Measurements from ENCODE around the gene PLAU.
"Not testable (repeated sequence)": the region's sequence is repeated elsewhere in the genome, so short reads cannot be mapped to it uniquely, and the experiment has no call there.

PLAU gene

DNA sequence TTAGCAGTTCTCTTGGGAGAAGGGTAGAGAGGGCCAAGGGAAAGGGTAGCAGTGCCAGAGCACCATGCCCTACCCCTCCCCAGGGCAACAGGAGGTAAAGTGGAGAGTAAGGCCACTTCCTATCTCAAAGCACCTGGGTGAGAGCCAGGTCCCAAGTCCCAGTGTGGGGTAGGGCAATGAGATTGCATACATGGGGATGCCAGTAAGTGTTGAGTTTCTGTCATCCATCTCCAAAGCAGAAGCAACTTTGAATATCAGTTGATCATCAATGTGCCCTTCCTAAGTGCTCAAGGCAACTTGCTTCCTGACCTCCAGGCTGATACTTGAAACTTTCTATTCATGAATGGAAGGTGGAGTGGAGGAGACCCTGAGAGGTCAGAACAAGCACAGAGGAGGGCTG lies 34.4 kb upstream of the PLAU start:
- no peak for DNase-seq

DNA sequence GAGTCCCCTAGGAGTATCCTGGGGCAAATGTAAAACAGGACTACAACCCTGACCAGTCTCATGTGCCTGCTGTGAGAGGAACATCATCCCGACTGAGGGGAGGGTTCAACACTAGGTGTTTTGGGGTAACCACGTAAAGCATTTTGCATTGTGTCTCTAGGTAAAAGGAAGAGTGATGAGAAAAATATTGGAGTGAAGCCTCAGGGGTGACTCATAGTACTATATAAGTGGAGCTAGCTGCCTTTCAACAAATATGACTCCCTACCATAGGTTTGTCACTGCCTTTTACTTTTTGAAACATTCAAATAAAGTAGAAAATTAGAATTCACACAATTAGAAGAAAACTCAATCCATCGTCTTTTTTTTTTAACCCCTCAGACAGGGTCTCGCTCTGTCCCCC lies 34.0 kb upstream of the PLAU start:
- DNase-seq = no peak

DNA sequence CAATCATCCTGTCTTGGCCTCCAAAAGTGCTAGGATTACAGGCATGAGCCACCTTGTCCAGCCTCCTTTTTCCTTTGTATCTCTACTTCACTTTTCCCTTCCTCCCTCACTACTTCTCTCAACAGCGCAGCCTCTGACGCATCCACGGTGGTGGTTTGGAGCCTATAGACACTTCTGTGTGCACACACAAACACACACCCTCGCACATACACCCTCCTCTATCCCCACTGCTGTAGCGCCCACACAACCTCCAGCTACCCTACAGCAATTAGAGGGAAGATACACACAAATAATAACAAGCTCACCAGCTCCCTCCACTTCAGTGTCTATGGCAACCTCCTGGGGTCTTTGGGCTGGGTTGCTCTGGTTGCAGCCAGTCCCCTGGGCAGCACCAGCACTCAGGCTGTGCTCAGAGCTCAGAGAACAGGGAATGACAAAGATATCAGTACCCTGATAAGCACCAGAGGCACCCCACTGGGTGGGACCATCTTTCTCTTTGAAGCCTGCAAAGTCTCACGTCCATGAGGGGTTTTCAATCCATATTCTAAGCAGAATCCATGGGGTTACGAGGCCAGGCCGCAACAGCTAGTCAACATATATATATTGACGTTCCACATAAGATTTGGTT lies 33.3 kb upstream of the PLAU start:
- DNase-seq = no peak

DNA sequence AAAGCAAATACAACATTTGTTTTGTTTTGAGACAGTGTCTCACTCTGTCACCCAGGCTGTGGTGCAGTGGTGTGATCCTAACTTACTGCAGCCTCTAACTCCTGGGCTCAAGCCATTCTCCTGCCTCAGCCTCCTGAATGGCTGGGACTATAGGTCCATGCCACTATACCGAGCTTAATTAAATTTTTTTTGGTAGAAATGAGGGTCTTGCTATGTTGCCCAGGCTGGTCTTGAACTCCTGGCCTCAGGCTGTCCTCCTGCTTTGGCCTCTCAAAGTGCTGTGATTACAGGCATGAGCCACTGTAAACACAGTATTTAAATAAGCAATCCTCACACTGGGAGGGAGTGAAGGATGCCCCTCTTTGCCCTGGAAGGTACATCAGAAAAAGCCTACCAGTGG lies 32.6 kb upstream of the PLAU start:
- no peak for DNase-seq

DNA sequence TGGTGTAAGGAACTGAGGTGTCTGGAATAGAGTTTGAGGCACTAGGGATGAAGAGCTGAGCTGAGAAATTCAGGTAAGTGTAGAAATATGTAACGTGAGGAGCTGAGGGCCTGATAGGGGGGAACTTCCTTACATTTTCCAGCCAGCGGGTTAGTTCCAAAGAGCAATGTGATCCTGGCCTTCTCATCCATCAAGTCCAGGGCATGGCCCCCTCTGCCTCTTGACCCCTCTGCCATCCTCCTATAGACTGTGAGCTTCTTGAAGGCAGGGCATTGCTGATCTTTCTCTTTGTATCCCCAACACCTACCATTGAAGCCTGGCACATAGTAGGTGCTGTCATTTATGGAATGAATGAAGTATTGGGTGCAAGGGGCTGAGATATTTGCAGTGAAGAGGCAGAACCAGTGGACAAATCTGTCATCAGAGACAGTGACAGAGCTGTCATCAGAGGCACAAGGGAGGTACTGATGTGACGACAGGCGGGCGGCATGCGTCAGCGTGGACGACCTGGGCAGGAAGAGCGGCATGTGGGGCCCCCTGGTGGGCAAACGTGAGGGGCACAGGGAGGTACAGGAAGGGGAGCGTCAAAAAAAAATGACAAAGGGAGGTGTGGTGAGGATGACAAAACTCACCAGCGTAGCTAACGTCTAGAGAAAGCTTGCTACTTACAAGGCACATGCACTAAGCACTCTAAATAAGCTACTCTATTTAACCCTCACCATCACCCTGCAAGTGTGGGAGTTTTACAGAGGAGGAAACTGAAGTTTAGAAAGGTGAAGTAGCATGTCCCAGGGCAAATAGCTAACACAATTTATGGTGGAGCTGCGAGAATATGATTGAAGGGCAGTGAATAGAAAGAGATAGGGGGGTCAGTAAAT lies 31.4 kb upstream of the PLAU start:
- DNase-seq = peak in 47 of 58 donors; percentile 13 to 80 (median 50)

DNA sequence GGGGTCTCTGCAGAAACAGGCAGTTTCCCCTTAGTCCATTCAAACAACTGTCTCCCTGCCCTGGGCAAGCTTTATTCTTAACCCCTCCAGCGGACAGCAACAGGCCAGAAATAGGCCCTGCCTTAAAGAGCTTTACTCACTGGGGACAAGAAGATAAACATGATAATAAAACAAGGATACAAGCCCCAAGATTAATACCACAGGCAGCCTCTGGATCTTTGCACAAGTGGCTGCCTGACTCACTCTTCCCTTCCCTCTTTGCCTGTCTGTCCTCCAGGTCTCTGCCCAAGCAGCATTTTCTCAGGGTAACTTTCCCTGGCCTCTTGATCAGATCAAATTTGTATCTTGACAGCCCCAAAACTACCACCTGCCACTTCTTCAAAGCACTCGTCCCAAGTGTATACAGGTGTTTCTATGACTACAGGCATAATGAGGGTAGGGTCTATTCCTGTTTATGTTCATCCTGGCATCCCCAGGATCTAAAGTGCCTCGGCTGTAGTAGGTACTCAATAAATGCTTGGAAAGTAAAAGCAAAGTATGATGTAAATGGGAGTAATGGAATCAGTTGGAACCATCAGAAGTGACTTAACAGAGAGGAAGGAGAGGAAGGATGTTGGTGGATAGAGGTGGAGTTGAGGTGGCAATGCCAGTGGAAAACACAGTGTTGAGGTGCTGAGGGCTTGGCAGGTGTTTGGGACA lies 29.6 kb upstream of the PLAU start:
- no peak for DNase-seq

DNA sequence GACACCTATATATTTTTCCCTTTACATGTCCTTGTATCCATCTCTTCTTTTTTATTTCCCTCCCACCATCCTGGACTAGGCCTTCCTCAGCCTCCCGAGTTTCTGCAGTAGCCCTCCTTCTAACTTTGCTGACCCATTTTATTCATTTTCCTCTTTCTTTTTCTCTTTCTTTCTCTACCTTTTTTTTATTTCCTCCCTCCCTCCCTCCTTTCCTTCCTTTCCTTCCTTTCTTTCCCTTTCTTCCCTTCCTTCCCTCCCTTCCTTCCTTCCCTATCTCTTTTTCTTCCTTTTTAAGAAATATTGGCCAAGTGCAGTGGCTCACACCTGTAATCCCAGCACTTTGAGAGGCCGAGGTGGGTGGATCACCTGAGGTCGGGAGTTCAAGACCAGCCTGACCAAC lies 26.9 kb upstream of the PLAU start:
- no peak for DNase-seq

DNA sequence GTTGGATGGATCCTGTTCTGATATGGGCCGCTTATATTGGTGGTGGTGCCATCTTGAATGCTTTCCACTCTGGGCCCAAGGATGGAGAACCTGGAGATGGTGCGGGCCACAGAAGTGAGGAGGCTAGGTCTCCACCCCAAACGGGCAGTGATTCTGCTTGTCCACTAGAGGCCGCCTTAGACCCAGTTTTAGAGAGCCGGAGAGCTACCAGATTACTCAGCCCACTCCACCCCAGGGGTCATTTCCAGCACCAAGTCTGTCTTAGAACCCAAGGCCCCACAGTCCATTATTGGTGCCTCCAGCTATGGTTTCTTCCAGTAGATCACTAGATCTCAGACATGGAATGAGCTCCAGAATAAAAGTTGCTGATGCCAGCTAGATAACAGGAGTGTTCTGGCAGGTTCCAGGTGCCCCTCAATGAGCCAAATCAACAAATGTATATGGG lies 24.8 kb upstream of the PLAU start:
- peak in 48 of 58 donors; percentile 19 to 81 (median 50) for DNase-seq

DNA sequence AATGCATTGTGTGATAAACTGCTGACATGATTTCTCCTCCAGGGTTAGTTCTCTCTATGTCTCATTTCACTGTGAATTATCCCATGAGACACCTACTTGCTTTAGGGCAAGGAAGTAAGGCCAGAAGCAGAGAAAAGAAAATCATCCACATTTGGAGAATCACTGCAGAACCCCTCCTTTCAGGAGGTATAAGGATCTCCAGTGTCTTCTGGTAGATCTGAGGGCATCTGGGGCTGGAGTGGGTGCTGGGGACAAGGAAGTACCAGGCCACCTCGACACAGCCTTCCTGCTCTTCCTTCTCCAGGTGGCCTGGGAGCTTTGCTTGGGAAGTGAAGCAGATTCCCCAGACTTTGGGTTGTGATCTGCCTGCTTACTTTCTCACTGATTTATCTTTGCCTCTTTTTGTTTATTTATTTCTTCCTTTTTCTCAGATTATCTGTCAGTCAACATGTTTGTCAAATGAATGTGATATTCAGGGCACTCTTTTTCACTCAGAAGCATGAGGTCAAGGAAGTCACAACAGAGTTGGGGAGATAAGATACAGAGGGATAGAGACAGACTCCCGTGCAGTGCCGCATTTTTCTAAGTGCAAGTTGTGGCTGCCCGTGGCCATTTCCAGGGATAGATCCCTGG lies 24.2 kb upstream of the PLAU start:
- DNase-seq = no peak

DNA sequence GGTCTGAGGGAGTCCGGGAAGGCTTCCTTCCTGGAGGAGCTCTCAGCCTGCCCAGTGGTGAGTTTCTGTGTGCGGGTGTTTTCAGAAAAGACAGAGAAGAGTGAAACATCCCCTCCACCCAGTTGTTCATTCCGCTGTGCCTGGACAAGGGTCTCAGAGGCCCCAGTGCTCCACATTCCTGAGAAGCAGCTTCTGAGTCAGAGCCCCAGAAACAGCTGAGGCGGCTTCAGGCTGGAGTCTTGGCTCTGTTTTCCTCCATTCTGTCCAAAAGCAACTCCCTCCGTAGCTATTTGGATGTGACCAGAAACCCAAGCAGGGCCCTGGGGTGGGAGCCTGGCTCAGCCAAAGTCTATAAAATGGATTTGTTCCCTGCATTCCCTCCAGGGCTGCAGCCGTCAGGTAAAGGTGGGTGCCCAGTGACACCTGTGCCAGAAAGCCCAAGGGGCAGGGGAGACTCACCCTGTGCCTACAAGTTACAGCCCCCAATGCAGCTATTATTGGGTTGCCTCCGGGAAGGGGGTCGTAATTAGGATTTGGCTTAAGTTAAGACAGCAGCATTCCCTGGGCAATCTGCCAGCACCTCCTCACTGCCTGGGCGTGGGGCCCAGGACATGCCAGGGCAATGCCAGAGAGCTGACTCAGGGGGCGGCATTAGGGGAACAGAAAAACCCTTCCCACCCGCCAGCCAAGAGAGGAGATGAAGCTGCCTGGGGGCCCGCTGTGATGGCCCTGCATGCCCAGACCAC lies 23.5 kb upstream of the PLAU start:
- DNase-seq = peak in 52 of 58 donors; percentile 32 to 91 (median 72)

DNA sequence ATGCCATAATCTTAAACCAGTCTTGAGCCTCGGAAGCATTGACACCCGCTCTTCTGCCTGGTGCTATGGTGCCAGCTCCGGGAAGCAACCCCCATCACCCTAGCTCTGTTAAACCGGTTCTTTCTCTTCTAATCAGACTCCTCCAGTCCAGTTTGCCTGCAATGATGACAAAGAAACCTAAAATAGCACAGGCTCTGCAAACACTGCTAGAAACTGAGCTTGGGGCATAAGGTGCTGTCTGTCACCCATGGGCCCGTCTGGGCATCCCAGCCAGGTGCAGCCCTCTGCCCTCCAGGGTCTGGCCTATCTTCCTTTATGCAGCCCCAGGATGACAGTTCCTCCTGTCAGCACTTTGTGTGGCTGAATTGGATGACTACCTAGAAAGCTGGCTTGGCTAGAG lies 22.4 kb upstream of the PLAU start:
- DNase-seq = no peak

DNA sequence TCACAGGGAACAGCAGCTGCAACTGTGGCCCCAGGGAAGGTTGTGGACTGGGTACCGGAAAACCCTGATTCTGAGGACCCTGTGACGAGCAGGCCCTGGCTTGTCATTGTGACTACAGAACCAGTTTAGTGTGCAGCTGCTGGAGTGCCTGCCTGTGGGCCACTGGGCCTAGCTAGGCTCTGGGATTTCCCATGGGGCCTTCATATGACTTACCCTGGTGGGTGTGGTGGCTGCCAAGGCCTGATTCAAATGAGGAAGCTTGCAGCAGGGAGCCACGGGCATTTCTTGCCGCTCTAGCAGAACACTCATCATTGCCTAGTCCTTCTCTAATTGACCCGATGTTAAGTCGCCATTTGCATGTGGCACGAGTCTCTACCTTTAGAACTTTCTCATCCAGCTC lies 21.9 kb upstream of the PLAU start:
- peak in 11 of 58 donors; percentile 6 to 37 (median 28) for DNase-seq

DNA sequence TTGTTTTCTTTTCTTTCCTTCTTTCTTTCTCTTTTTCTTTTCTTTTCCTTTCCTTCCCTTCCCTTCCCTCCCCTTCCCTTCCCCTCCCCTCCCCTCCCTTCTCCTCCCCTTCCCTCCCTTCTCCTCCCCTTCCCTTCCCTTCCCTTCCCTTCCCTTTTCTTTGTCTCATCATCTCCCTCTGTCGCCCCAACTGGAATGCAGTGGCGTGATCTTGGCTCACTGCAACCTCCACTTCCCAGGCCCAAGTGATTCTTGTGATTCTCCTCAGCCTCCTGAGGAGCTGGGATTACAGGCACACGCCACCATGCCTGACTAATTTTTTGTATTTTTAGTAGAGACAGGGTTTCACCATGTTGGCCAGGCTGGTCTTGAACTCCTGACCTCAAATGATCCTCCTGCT lies 21.5 kb upstream of the PLAU start:
- not testable (repeated sequence) for DNase-seq

DNA sequence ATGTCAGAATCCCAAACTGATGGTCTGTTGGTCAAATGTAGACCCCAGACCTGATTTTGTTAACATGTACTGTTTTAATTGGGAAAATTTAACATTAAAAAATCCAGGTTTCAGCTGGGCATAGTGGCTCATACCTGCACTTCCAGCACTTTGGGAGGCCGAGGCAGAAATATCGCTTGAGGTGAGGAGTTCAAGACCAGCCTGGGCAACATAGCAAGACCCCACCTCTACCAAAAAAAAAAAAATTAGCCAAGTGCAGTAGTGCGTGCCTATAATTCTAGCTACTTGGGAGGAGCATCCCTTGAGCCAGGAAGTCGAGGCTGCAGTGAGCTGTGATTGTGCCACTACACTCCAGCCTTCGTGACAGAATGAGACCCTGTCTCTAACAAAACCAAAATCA lies 20.7 kb upstream of the PLAU start:
- DNase-seq = no peak

DNA sequence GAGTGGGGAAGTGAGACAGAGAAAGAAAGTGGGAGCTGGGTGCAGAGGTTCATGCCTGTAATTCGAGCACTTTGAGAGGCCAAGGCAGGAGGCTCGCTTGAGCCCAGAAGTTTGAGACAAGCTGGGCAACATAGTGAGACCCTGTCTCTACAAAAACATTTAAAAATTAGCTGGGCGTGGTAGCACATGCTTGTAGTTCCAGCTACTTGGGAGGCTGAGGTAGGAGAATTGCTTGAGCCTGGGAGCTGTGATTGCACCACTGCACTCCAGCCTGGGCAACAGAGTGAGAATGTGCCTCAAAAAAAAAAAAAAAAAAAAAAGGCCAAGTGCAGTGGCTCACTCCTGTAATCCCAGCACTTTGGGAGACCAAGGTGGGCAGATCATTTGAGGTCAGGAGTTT lies 20.1 kb upstream of the PLAU start:
- DNase-seq = not testable (repeated sequence)

DNA sequence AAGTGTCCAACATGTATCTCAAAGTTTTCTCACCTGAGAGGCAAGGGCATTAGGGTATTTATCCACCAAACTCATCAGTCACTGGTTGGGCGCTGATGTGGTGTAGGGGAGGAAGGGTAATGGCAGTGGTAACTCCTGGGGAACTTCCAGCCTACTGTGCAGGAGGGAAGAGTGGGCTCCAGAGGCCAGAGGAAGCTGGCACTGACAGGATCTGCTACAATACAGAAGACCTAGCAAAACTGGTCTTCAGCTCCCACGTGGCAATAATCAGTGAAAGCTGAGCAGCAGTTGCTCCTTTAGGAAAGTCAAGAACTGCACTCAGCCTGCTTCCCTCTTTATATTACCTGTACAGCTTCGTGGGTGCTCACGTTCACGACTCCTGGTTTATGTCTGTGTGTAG lies 19.4 kb upstream of the PLAU start:
- no peak for DNase-seq

DNA sequence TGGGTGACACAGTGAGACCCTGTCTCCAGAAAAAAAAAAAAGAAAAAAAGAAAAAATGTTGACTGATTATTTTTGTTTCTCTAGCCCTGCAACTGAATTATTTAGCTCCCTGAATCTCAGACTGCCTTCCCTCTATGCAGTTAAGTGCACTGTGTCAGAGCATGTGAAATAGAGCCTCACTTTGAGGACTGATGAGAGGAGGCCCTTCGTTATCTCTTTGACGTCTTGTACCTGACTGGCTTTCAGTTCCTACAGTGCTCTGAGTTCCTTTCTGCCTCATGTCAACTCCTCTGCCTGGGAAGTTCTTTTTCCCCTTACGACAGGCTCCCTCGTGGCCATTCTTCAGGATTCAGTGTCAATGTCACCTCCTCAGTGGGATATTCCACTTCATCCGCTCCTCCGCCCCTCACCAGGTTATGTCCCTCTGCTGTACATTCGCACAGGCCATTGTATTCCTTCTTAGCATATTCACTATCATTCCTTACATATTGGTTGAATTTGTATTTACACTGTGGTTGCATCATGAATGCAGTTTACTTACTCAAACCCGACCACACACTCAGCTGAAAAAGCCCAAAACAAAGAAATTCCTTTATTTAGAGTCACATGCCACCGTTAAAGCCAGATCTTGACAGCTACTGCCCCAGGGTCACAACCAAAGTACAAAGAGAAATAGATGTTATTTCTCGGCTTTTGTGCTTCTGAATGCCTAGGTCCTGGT lies 18.5 kb upstream of the PLAU start:
- no peak for DNase-seq

DNA sequence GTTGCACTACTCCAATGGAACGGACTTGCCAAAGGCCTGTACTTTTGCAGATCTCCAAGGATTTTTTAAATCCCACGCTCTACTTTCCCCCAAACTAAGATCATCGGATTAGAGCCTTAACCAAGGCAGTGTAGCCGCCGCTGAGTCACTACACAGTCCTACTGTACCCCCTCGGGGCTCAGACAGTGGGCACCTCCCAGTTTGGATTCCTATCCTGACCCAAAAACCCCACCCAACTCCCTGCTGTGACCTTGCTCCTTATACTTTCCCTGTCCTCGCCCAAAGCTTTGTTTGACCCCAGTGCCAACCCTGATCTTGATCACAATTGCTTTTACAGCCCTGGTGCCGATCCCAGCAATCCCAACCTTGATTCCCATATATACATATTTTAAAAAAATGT lies 17.5 kb upstream of the PLAU start:
- DNase-seq = no peak

DNA sequence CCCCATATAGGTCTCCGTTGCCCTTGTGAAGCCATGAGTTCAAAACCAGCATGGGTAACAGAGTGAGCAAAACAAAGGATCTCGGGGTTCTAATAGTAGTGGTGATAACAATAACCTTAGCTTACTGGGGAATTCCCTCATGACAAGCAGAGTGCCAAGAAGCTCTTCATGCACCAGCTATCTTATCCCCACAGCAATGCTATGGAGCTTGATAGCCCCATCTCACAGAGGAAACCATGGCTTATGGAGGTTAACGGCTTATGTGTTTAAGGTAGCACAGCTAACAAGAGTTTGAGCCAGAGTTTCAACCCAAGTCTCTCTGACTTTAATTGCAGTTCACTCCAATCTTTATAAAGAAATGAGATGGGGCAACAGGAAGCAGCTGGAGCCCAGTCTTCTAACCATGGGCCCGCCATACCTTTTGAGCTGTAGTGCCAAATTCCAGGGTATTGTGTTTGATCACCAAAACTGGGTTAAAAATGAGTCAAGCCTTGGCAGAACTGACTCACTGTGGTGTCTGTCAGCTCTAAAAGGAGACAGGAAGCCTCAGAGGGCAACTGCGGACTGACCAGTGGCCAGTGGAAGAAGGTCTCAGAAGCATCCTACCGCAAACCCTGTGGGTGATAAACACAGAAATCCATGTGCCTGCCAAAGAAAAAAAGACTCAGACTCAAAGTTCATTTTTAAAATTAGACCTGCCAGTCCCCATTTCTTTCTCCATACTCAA lies 16.5 kb upstream of the PLAU start:
- DNase-seq = no peak

DNA sequence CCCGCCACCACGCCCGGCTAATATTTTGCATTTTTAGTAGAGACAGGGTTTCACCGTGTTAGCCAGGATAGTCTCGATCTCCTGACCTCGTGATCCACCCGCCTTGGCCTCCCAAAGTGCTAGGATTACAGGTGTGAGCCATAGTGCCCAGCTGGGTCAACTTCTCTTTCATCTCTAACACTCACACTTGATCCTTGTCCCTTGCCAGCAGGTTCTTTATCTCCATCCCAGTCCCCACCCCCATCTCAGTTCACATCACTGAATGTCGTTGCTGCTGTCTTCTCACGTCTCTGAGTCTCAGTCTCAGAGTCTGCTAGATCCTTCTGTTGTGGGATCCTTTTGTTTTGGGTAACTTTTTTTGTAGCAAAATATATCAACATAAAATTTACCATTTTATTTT lies 15.6 kb upstream of the PLAU start:
- not testable (repeated sequence) for DNase-seq
